Neural cell (in vitro differentiated cells): Measurements from ENCODE around the gene FAM107B. TPM values are rescaled to one million over a fixed set of nuclear protein-coding genes. Genes with fewer than 3 reads are reported as not detected.

Source experiments
- H2AFZ ChIP-seq: fragments of 200-600, 300-800 bp; sonication (generic), shearing (Covaris generic); 2 replicates; pipeline ENCODE4 v1.6.0; 2014; ENCODE audit warnings: low read depth, mild to moderate bottlenecking, antibody characterized with exemption, low read length, moderate library complexity
- H3F3A ChIP-seq: fragments of 200-600 bp; shearing (Covaris generic); 2 replicates; pipeline ENCODE4 v1.6.1; 2016; ENCODE audit warnings: mild to moderate bottlenecking, moderate library complexity, mixed read lengths, antibody characterized with exemption, low read length; ENCODE audit not compliant: insufficient read depth, poor library complexity, severe bottlenecking
- H3K27ac ChIP-seq: fragments of 200-600, 300-800 bp; sonication (generic), shearing (Covaris generic); 2 replicates; pipeline ENCODE4 v1.5.1; 2014; ENCODE audit warnings: mild to moderate bottlenecking, low read length, moderate library complexity
- H3K27me3 ChIP-seq: fragments of 300-800, 200-600 bp; sonication (generic), shearing (Covaris generic); 2 replicates; pipeline ENCODE4 v1.6.0; 2014; ENCODE audit warnings: mild to moderate bottlenecking, low read depth, low read length, moderate library complexity; ENCODE audit not compliant: insufficient read depth
- H3K36me3 ChIP-seq: fragments of 300-800, 200-600 bp; sonication (generic), shearing (Covaris generic); 2 replicates; pipeline ENCODE4 v1.5.1; 2014; ENCODE audit warnings: mild to moderate bottlenecking, antibody characterized with exemption, low read length, moderate library complexity; ENCODE audit not compliant: insufficient read depth
- H3K4me2 ChIP-seq: fragments of 300-800, 200-600 bp; sonication (generic), shearing (Covaris generic); 2 replicates; pipeline ENCODE4 v1.6.0; 2014; ENCODE audit warnings: mild to moderate bottlenecking, low read length
- H3K4me3 ChIP-seq: fragments of 300-800, 200-600 bp; sonication (generic), shearing (Covaris generic); 2 replicates; pipeline ENCODE4 v1.5.1; 2014; ENCODE audit warnings: mild to moderate bottlenecking, low read length, moderate library complexity
- H3K79me2 ChIP-seq: fragments of 200-600 bp; shearing (Covaris generic); replicated peaks from 2 replicates; pipeline ENCODE4 v1.6.0; 2014; ENCODE audit warnings: mild to moderate bottlenecking, low read length, moderate library complexity; ENCODE audit not compliant: insufficient read depth
- H3K9ac ChIP-seq: fragments of 300-800, 200-600 bp; sonication (generic), shearing (Covaris generic); 2 replicates; pipeline ENCODE4 v1.6.1; 2016; ENCODE audit warnings: mild to moderate bottlenecking, low read length, mixed read lengths
- H3K9me2 ChIP-seq: fragments of 200-600 bp; shearing (Covaris generic); 2 replicates; pipeline ENCODE4 v1.6.1; 2016; ENCODE audit warnings: mild to moderate bottlenecking, low read length, mixed read lengths; ENCODE audit not compliant: insufficient read depth
- H3K9me3 ChIP-seq: fragments of 200-600, 300-800 bp; sonication (generic), shearing (Covaris generic); 2 replicates; pipeline ENCODE4 v1.6.1; 2016; ENCODE audit warnings: mild to moderate bottlenecking, mixed run types, low read length, moderate library complexity, mixed read lengths
- H4K20me1 ChIP-seq: fragments of 200-600 bp; shearing (Covaris generic); 2 replicates; pipeline ENCODE4 v1.6.1; 2016; ENCODE audit warnings: mild to moderate bottlenecking, mixed run types; ENCODE audit not compliant: insufficient read depth
- EP300 ChIP-seq: fragments of 450-650 bp; conservative IDR thresholded peaks from 2 replicates; pipeline ENCODE4 v1.6.1; 2014; ENCODE audit warnings: antibody characterized with exemption, mild to moderate bottlenecking, moderate library complexity; ENCODE audit not compliant: poor library complexity, severe bottlenecking
- EZH2 ChIP-seq: fragments of 200-600, 300-800 bp; shearing (Covaris generic), sonication (generic); IDR thresholded peaks from 2 replicates; pipeline ENCODE4 v1.6.1; 2014; ENCODE audit warnings: antibody characterized with exemption, low read length, borderline replicate concordance, mild to moderate bottlenecking; ENCODE audit not compliant: insufficient read depth, poor library complexity, severe bottlenecking
- MXI1 ChIP-seq: fragments of 450-650 bp; conservative IDR thresholded peaks from 2 replicates; pipeline ENCODE4 v1.6.1; 2014; ENCODE audit warnings: antibody characterized with exemption, mild to moderate bottlenecking; ENCODE audit not compliant: poor library complexity, severe bottlenecking
- POLR2AphosphoS5 ChIP-seq: IDR thresholded peaks from 2 replicates; pipeline ENCODE4 v1.6.1; 2012
- RAD21 ChIP-seq: fragments of 450-650 bp; conservative IDR thresholded peaks from 2 replicates; pipeline ENCODE4 v1.6.1; 2014; ENCODE audit warnings: antibody characterized with exemption, mild to moderate bottlenecking, moderate library complexity
- SMC3 ChIP-seq: fragments of 450-650 bp; conservative IDR thresholded peaks from 2 replicates; pipeline ENCODE4 v1.6.1; 2014; ENCODE audit warnings: antibody characterized with exemption, mild to moderate bottlenecking, moderate library complexity; ENCODE audit not compliant: poor library complexity
- TAF1 ChIP-seq: IDR thresholded peaks from 2 replicates; pipeline ENCODE4 v1.6.1; 2012; ENCODE audit warnings: low read depth
- polyA plus RNA-seq: library from polyadenylated mRNA; depleted of rRNA; stranded (reverse); fragments of >200 nt; gene quantifications from 2 replicates; pipeline ENCODE4 v1.2.3, GENCODE V29; 2014
- TF ChIP-seq, protein P1 (sequence below): IDR thresholded peaks from 2 replicates; pipeline ENCODE4 v1.6.1; 2012; ENCODE audit warnings: borderline replicate concordance
- TF ChIP-seq, protein P2 (sequence below): fragments of 450-650 bp; IDR thresholded peaks from 2 replicates; pipeline ENCODE4 v1.5.1; 2014; ENCODE audit warnings: antibody characterized with exemption, mild to moderate bottlenecking, moderate library complexity; ENCODE audit not compliant: poor library complexity, severe bottlenecking

The FAM107B gene
- polyA plus RNA-seq, 1 donor from 2014 or later, result 106 TPM

DNA sequence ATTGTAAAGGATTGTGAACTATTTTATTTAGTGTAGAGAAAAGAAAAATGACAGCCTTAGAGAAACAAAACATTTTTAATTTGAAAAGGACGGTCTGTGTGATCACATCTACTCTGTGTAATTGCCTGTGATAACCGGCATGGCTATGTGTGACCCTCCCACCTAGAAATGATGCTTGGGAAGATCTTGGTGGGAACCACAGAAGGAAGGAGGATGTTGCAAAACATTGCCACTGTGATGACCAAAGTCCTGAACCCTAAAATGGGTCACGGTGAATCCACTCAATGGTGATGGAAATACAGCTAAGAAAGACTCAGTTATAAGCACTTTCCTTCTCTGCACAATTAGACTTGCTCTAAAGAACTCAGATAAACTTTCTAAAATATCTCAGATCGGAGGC lies 222.7 kb downstream of the FAM107B start:
- Histone ChIP-seq H2AFZ (no peak overlapping the region), H3F3A (no peaks in the 10 kb centered on the region), H3K27ac (no peak overlapping the region), H3K9ac (no peak overlapping the region), H3K27me3 (no peaks in the 10 kb centered on the region), H3K9me2 (no peaks in the 10 kb centered on the region), H3K4me3 (no peak overlapping the region), H3K79me2 (peaks cover 44% of the 10 kb centered on the region), H3K9me3 (no peaks in the 10 kb centered on the region), H3K36me3 (no peaks in the 10 kb centered on the region), H4K20me1 (no peaks in the 10 kb centered on the region), H3K4me2 (no peak overlapping the region)
- TF ChIP-seq POLR2AphosphoS5 (no peak), RAD21 (no peak), EZH2 (no peak)
- TF ChIP-seq, protein P1, sequence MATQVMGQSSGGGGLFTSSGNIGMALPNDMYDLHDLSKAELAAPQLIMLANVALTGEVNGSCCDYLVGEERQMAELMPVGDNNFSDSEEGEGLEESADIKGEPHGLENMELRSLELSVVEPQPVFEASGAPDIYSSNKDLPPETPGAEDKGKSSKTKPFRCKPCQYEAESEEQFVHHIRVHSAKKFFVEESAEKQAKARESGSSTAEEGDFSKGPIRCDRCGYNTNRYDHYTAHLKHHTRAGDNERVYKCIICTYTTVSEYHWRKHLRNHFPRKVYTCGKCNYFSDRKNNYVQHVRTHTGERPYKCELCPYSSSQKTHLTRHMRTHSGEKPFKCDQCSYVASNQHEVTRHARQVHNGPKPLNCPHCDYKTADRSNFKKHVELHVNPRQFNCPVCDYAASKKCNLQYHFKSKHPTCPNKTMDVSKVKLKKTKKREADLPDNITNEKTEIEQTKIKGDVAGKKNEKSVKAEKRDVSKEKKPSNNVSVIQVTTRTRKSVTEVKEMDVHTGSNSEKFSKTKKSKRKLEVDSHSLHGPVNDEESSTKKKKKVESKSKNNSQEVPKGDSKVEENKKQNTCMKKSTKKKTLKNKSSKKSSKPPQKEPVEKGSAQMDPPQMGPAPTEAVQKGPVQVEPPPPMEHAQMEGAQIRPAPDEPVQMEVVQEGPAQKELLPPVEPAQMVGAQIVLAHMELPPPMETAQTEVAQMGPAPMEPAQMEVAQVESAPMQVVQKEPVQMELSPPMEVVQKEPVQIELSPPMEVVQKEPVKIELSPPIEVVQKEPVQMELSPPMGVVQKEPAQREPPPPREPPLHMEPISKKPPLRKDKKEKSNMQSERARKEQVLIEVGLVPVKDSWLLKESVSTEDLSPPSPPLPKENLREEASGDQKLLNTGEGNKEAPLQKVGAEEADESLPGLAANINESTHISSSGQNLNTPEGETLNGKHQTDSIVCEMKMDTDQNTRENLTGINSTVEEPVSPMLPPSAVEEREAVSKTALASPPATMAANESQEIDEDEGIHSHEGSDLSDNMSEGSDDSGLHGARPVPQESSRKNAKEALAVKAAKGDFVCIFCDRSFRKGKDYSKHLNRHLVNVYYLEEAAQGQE, result no peak

DNA sequence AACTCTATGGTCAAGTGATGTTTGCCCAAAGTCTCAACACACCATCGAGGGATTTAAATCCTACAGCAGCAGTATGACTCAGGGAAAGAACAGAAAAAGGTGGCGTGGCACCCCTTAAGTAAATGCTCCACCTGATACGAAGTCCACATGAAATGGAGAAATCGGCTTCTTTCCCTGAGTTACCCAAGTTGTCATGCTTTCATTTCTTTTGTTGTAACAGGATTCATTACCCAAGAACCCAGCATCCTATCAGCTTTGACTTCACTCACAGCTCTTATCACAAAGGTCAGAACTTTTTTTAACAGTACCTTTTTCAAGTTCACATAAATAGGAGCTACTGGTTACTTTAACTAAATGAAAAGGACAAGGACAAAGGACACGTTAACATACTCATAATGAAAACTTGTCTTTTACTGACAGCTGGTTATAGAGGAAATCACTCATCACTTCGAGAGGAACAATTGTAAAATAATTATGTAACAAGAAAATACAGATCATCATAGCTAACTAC lies 224.2 kb downstream of the FAM107B start:
- Histone ChIP-seq H3K36me3 (no peaks in the 10 kb centered on the region), H3K4me2 (no peak overlapping the region), H3K27me3 (no peaks in the 10 kb centered on the region), H4K20me1 (no peaks in the 10 kb centered on the region), H3K79me2 (peaks cover 33% of the 10 kb centered on the region), H3K9me2 (no peaks in the 10 kb centered on the region), H3K27ac (no peak overlapping the region), H2AFZ (no peak overlapping the region), H3K4me3 (no peak overlapping the region), H3F3A (no peaks in the 10 kb centered on the region), H3K9ac (no peak overlapping the region), H3K9me3 (no peaks in the 10 kb centered on the region)
- TF ChIP-seq, protein P1, result no peak
- no peak for TF ChIP-seq POLR2AphosphoS5

DNA sequence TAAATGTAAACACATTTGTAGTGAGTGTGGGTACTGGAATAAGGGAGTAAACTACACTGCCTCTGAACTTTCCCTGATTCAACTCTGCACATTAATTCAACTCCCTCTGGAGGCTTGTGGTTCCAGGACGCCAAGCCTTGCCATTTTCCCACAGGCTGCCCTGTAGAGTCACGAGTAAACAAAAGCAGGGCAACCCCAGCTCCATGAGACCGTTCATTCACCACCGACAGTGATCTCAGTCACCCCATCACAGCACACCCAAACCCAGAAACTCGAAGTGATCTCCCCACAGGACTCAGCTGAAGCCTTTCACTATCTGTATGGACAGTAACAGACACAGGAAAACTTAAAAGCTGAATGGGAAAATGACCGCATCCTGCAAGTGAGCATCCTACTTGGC lies 225.2 kb downstream of the FAM107B start:
- H3K9ac ChIP-seq, result no peak overlapping the region
- peaks cover 28% of the 10 kb centered on the region for H3K79me2 ChIP-seq
- no peaks in the 10 kb centered on the region for H4K20me1 ChIP-seq
- no peak for TF ChIP-seq EZH2
- no peak for TF ChIP-seq RAD21
- no peak for TF ChIP-seq EP300
- TF ChIP-seq, protein P1, result no peak
- no peak for TF ChIP-seq SMC3
- no peak for TF ChIP-seq POLR2AphosphoS5
- TF ChIP-seq, protein P2, sequence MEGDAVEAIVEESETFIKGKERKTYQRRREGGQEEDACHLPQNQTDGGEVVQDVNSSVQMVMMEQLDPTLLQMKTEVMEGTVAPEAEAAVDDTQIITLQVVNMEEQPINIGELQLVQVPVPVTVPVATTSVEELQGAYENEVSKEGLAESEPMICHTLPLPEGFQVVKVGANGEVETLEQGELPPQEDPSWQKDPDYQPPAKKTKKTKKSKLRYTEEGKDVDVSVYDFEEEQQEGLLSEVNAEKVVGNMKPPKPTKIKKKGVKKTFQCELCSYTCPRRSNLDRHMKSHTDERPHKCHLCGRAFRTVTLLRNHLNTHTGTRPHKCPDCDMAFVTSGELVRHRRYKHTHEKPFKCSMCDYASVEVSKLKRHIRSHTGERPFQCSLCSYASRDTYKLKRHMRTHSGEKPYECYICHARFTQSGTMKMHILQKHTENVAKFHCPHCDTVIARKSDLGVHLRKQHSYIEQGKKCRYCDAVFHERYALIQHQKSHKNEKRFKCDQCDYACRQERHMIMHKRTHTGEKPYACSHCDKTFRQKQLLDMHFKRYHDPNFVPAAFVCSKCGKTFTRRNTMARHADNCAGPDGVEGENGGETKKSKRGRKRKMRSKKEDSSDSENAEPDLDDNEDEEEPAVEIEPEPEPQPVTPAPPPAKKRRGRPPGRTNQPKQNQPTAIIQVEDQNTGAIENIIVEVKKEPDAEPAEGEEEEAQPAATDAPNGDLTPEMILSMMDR, result no peak
- no peak for TF ChIP-seq MXI1
- TF ChIP-seq TAF1, result no peak
- H3K4me3 ChIP-seq, result no peak overlapping the region
- no peaks in the 10 kb centered on the region for H3F3A ChIP-seq
- no peaks in the 10 kb centered on the region for H3K27me3 ChIP-seq
- no peak overlapping the region for H3K27ac ChIP-seq
- no peaks in the 10 kb centered on the region for H3K36me3 ChIP-seq
- H2AFZ ChIP-seq, result no peak overlapping the region
- H3K9me3 ChIP-seq, result no peaks in the 10 kb centered on the region
- H3K4me2 ChIP-seq, result no peak overlapping the region
- no peaks in the 10 kb centered on the region for H3K9me2 ChIP-seq
